PC-3 (cell line): ENCODE measurements around the gene HNRNPA3. TPM values are rescaled to one million over a fixed set of nuclear protein-coding genes. Genes with fewer than 3 reads are reported as not detected.

Source experiments
- ATAC-seq: fragments of 200-7000 bp; cut with Tn5 transposase; 2 replicates; pipeline ENCODE4 v1.9.1; 2020; ENCODE audit warnings: mild to moderate bottlenecking, moderate library complexity
- BruUV-seq: library from RNA; stranded (reverse); fragments of 400-500 nt; replicated peaks from 2 replicates; lab custom pipeline; 2021; lab: Mats Ljungman, UMichigan
- CTCF ChIA-PET: fragments of 300-600 bp; sonication (Branson Sonifier 250); formaldehyde crosslinking; loops from one replicate; lab custom pipeline; 2022; ENCODE audit warnings: antibody characterized with exemption; lab: Charles Lee
- POLR2A ChIA-PET: fragments of 300-600 bp; sonication (Branson Sonifier 250); formaldehyde crosslinking; loops from one replicate; lab custom pipeline; 2022; ENCODE audit warnings: antibody characterized with exemption; ENCODE audit not compliant: unreplicated experiment; lab: Charles Lee
- DNase-seq: peaks from one replicate; pipeline ENCODE4 v3.0.0-alpha.2; 2015
- H2AFZ ChIP-seq: fragments of 300-600 bp; sonication (generic); 2 replicates; pipeline ENCODE4 v1.6.0; 2016; ENCODE audit warnings: antibody characterized with exemption, low read length
- H3F3A ChIP-seq: fragments of 300-600 bp; sonication (generic); one replicate; pipeline ENCODE4 v1.6.0; 2017; ENCODE audit warnings: antibody characterized with exemption, low read length, control low read depth, mild to moderate bottlenecking; ENCODE audit not compliant: unreplicated experiment
- H3K27ac ChIP-seq: fragments of 300-600 bp; sonication (generic); 2 replicates; pipeline ENCODE4 v1.5.1; 2016; ENCODE audit warnings: mild to moderate bottlenecking, low read length
- H3K27me3 ChIP-seq: fragments of 300-600 bp; sonication (generic); 2 replicates; pipeline ENCODE4 v1.6.1; 2016; ENCODE audit warnings: low read length, mixed read lengths
- H3K36me3 ChIP-seq: fragments of 300-600 bp; sonication (generic); 2 replicates; pipeline ENCODE4 v1.6.1; 2016; ENCODE audit warnings: low read depth, mixed run types, low read length, mixed read lengths
- H3K4me1 ChIP-seq: fragments of 300-600 bp; sonication (generic); 2 replicates; pipeline ENCODE4 v1.5.1; 2016; ENCODE audit warnings: low read length; ENCODE audit not compliant: insufficient read depth
- H3K4me2 ChIP-seq: fragments of 300-600 bp; sonication (generic); 2 replicates; pipeline ENCODE4 v1.6.0; 2016; ENCODE audit warnings: low read length
- H3K4me3 ChIP-seq: fragments of 300-600 bp; sonication (generic); 2 replicates; pipeline ENCODE4 v1.5.1; 2016; ENCODE audit warnings: mild to moderate bottlenecking, low read length, mixed read lengths
- H3K79me2 ChIP-seq: fragments of 300-600 bp; sonication (generic); 2 replicates; pipeline ENCODE4 v1.6.1; 2017; ENCODE audit warnings: low read length, mixed read lengths
- H3K9ac ChIP-seq: fragments of 300-600 bp; sonication (generic); 2 replicates; pipeline ENCODE4 v1.6.0; 2016; ENCODE audit warnings: mild to moderate bottlenecking, low read length
- H3K9me2 ChIP-seq: fragments of 300-600 bp; sonication (generic); replicated peaks from 2 replicates; pipeline ENCODE4 v1.6.1; 2016; ENCODE audit warnings: mixed run types, low read length, mixed read lengths
- H3K9me3 ChIP-seq: fragments of 300-600 bp; sonication (generic); 2 replicates; pipeline ENCODE4 v1.6.1; 2016; ENCODE audit warnings: low read length, mixed read lengths
- H4K20me1 ChIP-seq: fragments of 300-600 bp; sonication (generic); 2 replicates; pipeline ENCODE4 v1.6.1; 2016; ENCODE audit warnings: low read length, mixed read lengths
- CTCF ChIP-seq: fragments of 300-600 bp; sonication (generic); conservative IDR thresholded peaks from 2 replicates; pipeline ENCODE4 v1.5.1; 2017; ENCODE audit warnings: antibody characterized with exemption, low read depth, mild to moderate bottlenecking, low read length
- EZH2 ChIP-seq: fragments of 300-600 bp; sonication (generic); IDR thresholded peaks from one replicate; pipeline ENCODE4 v1.6.1; 2017; ENCODE audit warnings: antibody characterized with exemption, mild to moderate bottlenecking, low read length; ENCODE audit not compliant: unreplicated experiment
- EZH2phosphoT487 ChIP-seq: fragments of 300-600 bp; sonication (generic); IDR thresholded peaks from 2 replicates; pipeline ENCODE4 v1.6.1; 2018; ENCODE audit warnings: mild to moderate bottlenecking, antibody characterized with exemption, low read length, borderline replicate concordance
- intact Hi-C: fragments of 100-400 bp; cut with micrococcal nuclease; formaldehyde crosslinking; loops from 2 replicates; pipeline ENCODE4 v1.9.0; 2023
- total RNA-seq: library from RNA; depleted of rRNA; stranded (reverse); fragments of >200 nt; gene quantifications from 2 replicates; pipeline ENCODE4 v1.2.3, GENCODE V29; 2014

The HNRNPA3 gene
- total RNA-seq, 1 experiment from 2014 or later: 50.3 TPM

DNA sequence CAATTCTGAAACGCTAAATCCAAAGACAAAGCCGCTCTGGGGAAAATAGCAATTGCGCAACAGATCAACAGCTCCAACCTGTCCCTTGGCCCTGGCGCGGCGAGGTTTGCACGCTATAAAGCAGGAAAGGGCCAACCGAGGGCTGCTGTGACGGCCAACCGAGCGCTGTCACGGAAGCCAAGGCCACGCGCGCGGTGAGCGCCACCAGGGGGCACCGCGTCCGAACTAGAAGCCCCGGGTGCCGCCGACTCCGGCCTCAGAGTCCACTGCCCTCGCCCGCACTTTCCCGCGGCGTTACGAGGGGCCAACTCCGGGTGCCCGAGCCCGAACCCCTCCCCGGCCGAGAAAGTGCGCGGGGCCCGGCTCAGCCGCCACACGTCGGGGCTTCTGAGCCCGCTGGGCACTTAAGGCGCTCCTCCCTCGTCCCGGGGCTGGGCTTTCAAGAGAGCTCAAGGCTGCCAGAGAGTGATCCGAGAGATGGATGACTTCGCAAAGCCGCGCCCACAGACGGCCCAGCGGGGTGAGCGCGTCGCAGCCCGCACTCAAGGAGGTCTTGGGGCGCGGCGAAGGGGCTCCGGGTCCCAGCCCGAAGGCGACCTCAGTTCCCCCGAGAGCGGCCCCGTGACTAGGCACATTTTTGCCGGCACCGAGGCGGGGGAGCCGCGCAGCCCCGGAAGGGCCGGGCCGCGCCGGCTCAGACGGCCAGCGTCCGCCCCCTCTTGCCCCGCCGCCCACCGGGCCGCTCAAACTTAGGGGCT is 51.0 kb downstream of the HNRNPA3 start:
- peak; percentile 58 for ATAC-seq
- ChIA-PET POLR2A (interaction anchor here (0.6 to 1.1 kb wide), 5 partner anchors 24 to 1102 kb away, joined by 5 to 9 read pairs (median 6); no protein-coding TSS in a partner anchor), CTCF (interaction anchor here (1.4 to 1.6 kb wide), 3 partner anchors 32 to 153 kb away, joined by 3 to 16 read pairs (median 6); no protein-coding TSS in a partner anchor)
- Histone ChIP-seq H3K79me2 (peaks cover 63% of the 10 kb centered on the region), H3K36me3 (no peaks in the 10 kb centered on the region), H4K20me1 (peaks cover 41% of the 10 kb centered on the region), H3K9me2 (no peaks in the 10 kb centered on the region), H2AFZ (peak overlapping the region; percentile 88), H3K9ac (peak overlapping the region; percentile 99), H3K4me1 (peaks cover 28% of the 10 kb centered on the region), H3F3A (no peaks in the 10 kb centered on the region), H3K4me3 (peak overlapping the region; percentile 81), H3K27ac (peak overlapping the region; percentile 95), H3K4me2 (peak overlapping the region; percentile 87), H3K27me3 (no peaks in the 10 kb centered on the region), H3K9me3 (no peaks in the 10 kb centered on the region)
- DNase-seq: peak; percentile 98
- BruUV-seq: no TSS peak
- intact Hi-C loops: loop anchor here (1.0 to 5.0 kb wide), 6 partner anchors 21 to 129 kb away; partner anchors contain the start of genes AGPS and HNRNPA3
- peak; percentile 84 for TF ChIP-seq CTCF
- no peak for TF ChIP-seq EZH2phosphoT487

DNA sequence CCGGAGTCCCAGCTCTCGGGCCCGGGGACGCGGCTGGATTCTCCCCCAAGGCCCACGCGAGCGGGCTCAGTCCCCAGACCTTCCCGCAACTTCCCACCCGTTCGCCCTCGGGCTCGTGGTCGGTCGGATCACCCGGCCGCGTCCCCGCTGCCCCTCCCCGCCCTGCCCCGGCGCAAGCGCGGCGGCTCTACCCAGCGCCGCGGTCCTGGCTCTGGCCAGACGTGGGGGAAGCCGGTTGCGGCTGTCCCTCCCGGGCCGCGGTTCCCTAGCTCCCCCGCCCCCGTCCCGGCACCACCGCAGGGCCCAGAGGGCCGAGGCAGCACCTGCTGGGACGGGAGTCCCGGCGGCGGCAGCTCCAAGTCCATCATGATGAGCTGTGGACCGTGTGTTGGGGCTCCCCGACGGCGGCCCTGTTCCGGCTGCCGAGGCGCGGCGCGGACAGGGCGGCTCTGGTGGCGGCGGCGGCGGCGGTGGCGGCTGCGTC is 51.7 kb downstream of the HNRNPA3 start:
- Histone ChIP-seq H3K36me3 (no peaks in the 10 kb centered on the region), H3K4me3 (peak overlapping the region; percentile 81), H3K27ac (peak overlapping the region; percentile 95), H2AFZ (peak overlapping the region; percentile 88), H3K4me2 (peak overlapping the region; percentile 87), H3K9me2 (no peaks in the 10 kb centered on the region), H3K9me3 (no peaks in the 10 kb centered on the region), H4K20me1 (peaks cover 35% of the 10 kb centered on the region), H3K9ac (peak overlapping the region; percentile 99), H3K4me1 (peaks cover 28% of the 10 kb centered on the region), H3K79me2 (peaks cover 57% of the 10 kb centered on the region), H3F3A (no peaks in the 10 kb centered on the region), H3K27me3 (no peaks in the 10 kb centered on the region)
- DNase-seq (peak; percentile 24), ATAC-seq (peak; percentile 41)
- intact Hi-C loops: loop anchor here (5.0 kb wide), 1 partner anchor 37 kb away; no protein-coding TSS in a partner anchor
- no TSS peak for BruUV-seq
- CTCF ChIA-PET: interaction anchor here (0.9 to 1.6 kb wide), 4 partner anchors 32 to 152 kb away, joined by 3 to 16 read pairs (median 6); no protein-coding TSS in a partner anchor
- POLR2A ChIA-PET: interaction anchor here (0.6 to 1.1 kb wide), 6 partner anchors 19 to 99 kb away, joined by 3 to 21 read pairs (median 6); no protein-coding TSS in a partner anchor
- TF ChIP-seq CTCF: no peak
- TF ChIP-seq EZH2phosphoT487: no peak
- TF ChIP-seq EZH2: no peak
